HG03159 (cell line): ENCODE results near the gene FOXN3.

ENCODE experiments used
- ATAC-seq: cut with Tn5 transposase; IDR thresholded peaks from one replicate; pipeline ENCODE4 v1.9.1; 2021; ENCODE audit warnings: mild to moderate bottlenecking, moderate library complexity; ENCODE audit not compliant: unreplicated experiment

FOXN3 gene

DNA sequence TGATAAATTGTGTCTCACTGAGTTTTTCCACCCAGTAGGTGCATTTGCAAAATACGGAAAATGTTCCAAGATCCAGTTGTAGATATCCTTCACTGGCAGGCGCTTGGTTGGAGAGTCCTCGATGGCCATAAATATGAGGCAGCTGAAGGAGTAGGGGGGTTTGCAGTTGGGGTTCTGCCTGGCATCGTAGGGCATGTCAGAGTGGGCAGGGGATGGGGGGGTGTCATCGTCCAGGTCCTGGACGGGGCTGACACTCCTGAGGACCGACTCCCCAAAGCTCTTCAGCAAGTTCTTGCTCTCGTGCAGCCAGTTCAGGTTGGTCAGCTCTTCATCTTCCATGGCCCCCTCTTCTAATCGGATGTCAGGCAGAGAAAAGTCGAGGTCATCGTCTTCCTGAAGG, 5.1 kb downstream of the FOXN3 start:
- ATAC-seq, result no peak

DNA sequence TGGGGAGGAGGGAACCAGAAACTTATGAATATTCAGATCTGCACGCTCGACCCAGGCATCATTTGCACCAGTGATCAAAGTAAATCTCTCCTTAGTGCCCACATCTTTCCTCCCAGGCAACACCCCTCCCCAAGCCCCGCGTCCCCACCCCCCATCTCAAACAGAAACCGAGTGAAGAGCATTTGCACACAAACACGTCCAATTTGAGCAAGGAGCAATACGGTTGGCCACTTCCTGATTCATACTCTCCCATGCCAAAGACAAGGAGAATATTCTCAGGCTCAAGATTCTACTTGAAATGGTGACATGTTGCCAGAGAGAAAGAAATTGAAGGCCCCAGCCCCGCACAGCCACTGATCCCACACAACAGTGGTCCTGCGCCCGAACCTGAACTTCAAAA, 7.1 kb downstream of the FOXN3 start:
- no peak for ATAC-seq

DNA sequence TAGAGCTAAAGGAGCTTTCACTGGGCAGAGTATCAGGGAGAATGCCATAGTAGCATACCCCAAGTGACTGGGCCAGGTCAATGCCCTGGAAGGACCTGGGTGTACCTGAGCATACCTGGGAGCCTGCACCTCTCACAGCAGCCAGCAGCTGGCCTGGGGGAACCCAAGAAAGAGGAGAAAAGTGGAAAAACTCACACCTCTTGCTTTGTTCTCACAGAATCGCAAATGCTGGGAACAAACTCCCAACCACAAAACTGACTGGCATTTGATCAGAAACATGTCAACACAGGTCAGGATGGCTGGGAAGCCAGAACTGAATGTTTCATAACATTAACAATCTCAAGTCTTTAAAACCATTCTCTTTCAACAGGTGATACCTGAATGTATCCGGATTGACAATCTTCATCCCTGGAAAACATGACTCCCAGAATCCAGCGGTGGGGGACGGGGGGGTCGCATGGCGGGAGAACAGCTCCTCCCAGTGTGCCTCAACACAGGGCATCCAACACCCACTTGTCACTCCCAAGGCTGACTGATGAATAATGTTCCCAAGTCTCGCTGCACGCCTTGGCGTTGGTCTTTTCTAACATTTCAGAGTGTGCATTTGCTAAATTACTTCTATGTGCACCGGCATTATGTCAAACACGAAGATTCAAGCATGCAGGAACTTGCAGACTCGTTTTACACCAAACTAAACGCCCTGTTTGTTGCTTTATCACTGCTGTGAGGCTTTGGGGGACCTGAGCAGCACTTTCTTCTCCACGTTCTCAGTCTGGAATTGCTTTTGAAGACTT, 7.9 kb downstream of the FOXN3 start:
- ATAC-seq, result no peak

DNA sequence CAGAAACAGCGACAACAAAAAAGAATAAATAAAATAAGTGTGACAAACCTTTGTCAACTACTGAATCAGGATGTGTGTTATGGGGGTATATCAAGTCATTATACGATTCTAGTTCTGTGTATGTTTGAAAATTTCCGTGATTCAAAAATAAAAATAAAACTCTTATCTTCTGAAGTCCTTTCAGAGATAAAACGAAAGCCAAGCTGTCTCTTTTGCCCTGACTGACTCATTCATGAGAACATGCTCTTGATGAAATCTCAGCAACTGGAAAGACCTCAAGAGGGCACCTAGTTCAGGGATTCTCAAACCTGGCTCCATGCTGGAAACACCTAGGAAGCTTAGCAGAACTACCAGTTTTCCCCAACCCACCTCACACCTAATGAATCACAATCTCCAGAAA, 9.2 kb downstream of the FOXN3 start:
- ATAC-seq, result no peak

DNA sequence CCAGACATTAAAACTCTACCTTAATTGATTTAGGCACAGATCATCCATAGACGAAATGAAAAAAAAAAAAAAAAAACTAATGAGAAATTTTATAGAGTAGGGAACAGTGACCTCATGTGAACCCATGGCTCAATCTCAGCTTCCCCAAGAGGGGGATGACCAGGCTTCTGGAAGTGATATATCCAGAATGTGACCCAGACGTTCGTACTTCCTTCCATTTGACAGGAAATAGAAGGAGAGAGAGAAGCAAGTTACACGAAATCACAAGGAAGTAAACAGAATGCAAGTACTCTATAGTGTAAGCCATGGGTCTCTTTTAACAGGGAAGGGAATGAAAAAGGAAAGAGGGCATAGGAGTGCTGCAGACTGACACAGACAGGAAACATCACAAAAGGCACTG, 10.1 kb downstream of the FOXN3 start:
- no peak for ATAC-seq

DNA sequence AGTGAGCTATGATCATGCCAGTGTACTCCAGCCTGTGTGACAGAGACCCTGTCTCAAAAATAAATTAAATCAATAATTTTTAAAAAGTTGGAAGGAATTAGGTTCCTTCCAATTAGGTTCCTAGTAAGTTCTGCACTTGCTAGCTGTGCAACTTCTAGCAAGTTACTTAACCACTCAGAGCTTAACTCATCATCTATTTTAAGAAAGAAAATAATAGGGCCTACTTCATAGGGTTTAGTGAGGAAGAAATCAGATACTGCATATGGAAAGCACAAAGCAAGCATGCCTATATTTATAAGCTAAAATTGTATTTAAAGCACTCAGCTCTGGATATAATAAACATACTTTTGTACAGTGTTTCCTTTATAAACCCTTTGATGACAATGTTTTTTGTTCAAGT, 10.7 kb downstream of the FOXN3 start:
- ATAC-seq, result no peak

DNA sequence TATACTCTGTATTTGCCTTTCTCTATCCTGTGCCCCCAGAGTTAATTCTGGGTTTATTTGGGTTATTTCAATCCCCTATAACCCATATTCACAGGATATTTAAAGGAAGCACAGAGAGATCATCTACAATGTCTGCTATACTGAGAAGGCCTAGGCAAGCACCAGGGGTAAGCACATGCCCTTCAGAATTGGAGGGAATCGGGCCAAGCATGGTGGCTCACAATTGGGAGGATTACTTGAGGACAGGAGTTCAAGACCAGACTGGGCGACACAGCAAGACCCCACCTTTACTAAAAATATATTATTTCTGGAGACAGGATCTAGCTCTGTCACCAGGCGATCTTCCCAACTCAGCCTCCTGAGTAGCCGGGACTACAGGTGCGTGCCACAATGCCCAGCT, 11.3 kb downstream of the FOXN3 start:
- ATAC-seq, result no peak

DNA sequence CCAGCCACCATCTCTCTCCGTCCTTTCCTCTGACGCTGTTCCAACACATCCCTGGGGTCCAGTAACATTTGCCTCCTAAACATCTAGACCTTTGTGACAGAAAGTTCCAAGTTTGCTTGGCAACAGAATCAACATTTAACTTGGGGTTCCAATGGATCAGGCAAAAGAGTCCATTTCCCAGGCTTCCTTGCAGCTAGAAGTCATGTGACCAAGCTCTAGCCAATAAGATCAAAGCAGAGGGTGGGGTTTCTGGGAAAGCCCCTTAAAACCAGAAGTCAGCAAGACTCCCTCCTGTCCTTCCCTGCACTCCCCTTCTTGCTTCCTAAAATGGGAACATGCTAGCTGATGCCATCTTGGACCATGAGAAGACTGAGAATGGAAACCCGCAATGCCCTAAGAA, 14.7 kb downstream of the FOXN3 start:
- ATAC-seq, result no peak

DNA sequence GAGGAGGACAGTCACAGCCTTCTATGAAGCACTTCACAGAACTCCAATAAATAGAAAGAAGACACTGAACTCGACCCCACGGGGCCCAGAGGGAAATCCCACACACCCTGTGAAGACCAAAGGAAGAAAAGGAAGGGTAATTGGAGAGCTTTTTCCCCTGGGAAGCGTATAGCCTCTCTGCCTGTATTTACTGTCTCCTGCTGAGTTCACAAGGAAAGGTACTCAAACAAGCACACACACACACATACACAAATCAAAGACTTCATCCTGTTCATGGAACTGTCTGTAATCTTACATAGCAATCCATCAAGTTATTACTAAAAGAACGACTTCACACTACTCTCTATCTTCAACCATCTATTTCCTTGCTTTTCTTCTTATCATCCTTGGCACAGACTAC, 15.3 kb downstream of the FOXN3 start:
- no peak for ATAC-seq

DNA sequence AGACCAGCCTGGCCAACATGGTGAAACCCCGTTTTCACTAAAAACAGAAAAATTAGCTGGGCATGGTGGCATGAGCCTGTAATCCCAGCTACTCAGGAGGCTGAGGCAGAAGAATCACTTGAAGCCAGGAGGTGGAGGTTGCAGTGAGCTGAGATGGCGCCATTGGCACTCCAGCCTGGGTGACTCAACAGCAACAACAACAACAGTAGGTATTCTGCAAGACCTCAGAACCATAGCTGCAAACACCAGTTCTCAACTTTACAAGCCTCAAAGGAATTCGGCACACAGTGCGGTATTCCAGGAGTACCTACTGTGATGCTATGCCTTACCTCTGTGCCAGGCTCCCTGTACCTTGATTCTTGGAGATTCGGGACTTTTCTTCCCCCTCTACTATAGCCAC, 15.8 kb downstream of the FOXN3 start:
- no peak for ATAC-seq

DNA sequence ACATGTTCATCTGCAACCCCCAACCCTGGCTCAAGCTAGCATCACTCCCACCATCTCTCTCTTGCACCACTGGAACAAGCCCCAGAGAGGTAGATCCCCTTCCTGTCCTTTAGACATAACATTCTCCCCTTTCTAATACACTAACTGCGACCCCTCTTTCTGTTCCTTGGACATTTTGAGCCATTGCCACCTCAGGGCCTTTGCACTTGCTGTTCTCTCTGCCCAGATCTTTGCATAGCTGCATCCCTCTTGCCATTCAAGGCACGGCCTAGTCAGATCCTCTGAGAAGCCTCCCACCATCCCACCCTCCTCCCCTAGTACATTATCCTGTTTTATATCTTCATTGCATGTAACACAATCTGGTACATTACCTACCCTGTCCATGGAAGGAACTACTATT, 16.5 kb downstream of the FOXN3 start:
- ATAC-seq, result no peak

DNA sequence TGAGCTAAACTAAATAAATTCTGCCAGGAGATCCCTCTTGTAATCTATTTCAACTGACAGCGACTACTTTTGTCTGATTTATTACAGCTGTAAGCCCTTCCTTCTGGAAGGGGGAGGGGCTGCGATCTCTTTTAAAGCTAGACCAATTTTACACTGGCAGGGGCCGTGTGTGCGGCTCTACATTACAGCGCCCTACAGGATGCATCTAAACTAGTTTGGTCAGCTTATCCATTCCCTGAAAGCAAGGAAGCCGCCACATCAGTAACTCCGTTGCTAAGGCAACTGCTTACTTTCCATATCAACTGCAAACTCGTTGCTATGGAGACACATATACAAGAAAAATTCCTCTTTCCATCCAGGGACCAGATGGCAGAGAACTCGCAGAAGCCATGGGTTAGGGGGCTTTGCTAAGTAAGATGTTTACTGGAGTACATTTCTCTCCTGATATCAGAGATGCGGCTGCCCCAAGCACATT, 17.4 kb downstream of the FOXN3 start:
- ATAC-seq, result no peak

DNA sequence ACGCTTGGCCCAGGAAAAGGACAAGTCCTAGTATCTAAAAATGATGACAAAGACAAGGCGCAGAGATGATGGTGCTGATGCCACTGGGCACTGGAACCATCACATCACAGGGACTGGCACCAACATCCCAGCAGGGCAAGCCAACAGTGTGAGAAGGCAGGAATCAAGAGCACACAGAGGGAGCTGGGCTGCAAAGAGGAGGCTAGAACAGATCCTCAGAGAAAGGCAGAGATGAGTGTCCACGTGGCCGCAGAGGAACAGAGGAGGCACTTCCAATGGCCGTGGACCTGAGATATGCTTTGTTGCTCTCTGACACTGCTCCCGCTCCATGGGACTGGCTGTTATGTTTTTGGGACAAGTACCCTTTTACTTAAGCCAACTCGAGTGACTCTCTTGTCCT, 17.9 kb downstream of the FOXN3 start:
- no peak for ATAC-seq

DNA sequence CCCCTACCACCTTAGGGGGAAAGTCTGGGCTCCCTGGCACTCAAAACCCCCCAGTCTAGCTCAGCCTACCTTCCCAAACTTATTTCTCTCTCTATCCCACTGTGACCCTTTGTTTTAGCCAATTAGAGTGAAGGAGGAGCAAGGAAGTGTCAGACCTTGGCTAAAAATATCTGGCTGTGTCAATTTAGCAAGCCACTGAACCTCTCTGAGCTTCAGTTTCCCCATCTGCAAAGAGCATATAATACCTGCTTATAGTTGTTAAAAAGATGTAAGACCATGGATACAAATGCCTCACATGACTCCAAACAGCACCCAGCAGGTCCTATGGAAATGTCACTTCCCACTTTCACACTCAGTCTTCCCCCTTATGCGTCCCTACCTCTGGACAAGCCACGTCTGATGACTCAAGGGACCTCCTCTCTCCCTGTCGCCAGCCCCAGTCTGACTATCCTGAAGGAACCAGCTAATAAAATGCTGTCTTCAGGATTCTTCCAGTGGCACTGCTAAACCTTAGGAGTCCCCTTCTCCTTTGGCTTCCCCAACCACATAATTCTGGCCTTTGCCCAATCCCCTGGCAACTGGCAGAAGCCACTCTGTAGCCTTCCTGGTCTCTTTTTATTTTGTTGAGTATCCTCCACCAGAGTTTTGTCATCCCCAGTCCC, 19.3 kb downstream of the FOXN3 start:
- no peak for ATAC-seq

DNA sequence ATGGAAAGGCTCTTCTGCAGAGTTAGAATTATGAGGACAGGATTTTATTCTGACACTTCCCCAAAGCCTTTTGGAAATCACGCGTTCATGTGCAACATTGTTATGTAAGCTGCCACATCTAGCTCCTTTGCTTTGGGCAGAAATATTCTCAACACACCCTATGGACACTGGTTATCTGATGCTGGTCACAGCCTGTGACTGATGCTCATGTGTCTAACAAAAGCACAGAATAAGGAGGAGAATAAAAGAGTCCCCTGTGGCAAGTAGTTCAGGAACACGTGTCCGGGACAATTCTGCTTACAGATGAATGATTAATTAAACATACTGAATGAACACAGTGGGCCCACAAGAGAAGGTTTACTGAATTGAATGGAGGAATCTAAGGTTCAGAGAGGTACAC, 22.1 kb downstream of the FOXN3 start:
- no peak for ATAC-seq

DNA sequence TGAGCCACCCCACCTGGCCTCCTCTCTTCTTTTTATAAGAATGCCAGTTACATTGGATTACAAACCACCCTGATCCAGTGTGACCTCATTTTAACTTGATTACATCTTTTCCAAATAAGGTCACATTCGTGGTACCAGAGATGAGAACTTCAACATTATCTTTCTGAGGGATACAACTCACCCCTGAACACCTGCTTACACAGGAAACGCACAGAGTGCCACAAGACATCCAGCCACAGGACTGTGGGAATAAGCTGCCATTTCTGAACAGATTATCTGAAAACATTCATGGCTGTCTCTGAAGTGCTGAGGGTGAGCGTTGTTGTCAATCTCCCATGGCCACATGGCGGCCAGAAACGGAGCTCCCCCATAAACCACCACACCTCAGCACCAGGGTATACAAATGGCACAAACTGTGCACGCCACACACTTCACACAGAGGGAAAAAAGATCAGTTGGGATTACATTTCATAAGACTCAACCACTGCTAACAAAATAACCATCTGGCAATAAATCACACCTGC, 23.7 kb downstream of the FOXN3 start:
- ATAC-seq, result no peak

DNA sequence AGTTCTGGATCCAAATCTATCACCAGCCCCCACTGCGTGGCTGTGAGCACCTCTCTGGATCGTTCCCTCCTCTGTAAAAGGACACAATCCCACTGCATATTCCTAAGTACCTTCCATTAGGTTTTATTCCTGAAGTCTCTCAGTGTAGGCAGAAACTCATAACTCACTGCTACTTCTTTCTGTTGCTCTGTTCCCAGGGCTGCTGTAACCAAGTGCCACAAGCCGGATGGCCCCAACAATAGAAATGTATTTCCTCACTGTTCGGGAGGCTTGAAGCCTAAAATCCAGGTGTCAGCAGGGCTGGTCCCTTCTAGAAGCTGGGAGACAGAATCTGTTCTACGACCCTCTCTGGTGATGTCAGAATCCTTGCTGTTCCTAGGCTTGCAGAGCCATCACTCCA, 24.9 kb downstream of the FOXN3 start:
- ATAC-seq, result no peak

DNA sequence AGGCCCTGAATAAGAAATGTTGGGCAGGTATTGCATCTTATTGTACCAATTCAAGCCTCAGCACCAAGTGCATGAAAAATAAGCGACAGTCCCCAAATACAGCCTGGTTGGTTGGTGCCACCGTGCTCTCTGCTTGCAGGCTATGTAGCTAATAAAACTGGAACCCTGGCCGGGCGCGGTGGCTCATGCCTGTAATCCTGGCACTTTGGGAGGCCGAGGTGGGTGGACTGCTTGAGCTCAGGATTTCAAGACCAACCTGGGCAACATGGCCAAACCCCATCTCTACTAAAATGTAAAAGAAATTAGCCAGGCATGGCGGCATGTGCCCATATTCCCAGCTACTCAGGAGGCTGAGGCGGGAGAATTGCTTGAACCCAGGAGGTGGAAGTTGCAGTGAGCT, 25.5 kb downstream of the FOXN3 start:
- no peak for ATAC-seq

DNA sequence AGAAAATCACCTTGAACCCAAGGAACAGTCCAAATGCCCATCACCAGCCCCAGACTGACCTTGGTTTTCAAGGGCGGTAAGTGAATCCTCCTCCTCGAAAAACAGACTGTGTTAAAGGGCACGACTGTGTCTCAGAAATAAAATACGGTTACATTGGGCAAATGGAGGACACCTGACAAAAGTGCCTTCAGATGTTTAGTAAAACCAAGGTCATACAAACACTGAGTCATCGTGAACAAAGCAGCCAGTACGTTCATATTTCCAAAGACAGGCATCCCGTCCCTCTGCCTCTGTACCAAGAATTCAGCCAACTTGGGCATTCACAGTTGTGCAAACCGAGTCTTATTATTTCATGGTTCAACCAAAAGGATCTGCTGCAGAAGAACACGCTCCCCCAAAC, 25.9 kb downstream of the FOXN3 start:
- no peak for ATAC-seq

DNA sequence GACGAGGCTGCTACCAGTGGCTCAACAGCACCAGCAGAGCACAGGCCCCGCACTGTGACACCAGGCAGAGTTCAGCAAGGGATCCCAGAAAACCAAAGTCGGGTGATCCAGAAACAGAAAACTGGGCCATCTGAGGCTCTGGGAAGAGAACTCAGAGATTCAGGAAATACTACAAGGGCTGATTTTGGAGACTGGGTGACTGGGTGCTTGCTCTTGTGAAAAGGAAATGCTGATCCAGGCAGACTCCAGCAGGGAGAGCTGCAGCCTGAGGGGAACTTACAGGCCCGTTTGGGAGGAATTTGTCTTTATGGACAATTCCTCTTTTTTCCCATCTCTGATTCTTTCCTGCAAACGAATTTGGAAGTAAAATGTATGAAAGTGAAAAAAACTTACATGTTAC, 28.2 kb downstream of the FOXN3 start:
- no peak for ATAC-seq

DNA sequence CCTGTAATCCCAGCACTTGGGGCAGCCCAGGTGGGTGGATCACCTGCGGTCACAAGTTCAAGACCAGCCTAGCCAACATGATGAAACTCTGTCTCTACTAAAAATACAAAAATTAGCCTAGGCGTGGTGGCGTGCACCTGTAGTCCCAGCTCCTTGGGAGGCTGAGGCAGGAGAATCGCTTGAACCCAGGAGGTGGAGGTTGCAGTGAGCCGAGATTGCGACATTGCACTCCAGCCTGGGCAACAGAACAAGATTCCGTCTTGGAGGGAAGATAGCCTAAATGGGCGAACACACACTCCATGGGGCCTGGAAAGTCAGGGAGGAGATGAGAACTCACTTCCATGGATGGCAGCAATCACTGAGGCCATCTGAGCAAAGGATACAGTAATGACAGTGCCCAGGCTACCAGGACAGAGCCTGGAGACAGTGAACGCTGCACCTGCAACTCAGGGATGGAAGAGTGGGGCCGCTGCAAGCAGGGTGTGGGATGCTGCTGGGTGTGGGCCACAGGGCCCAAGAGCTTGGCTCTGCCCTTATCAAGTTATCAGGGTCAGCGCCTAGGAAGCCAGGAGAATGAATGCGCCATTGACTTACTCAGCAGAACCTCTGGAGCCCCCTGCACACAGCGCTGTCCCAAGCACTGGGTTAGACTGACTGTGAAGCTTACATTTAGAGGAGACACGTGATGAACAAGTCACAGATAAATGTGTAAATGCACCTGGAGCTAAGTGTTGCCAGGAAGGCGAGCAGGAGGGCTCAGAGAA, 28.9 kb downstream of the FOXN3 start:
- ATAC-seq, result no peak
